ENCODE results near the gene SSBP2. TPM values are rescaled to one million over a fixed set of nuclear protein-coding genes. Genes with fewer than 3 reads are reported as not detected.

SSBP2 gene
- total RNA-seq, 1 donor from 2014 or later, result 146 TPM

- no peaks in the 10 kb centered on the region for H3K36me3 Mint-ChIP-seq (ENCODE audit: unreplicated experiment)
- H3K4me3 Mint-ChIP-seq (ENCODE audit: unreplicated experiment), result no peak overlapping the region
- H3K9me3 Mint-ChIP-seq (ENCODE audit: unreplicated experiment), result no peaks in the 10 kb centered on the region
- no peak for DNase-seq
- H3K27me3 Mint-ChIP-seq (ENCODE audit: unreplicated experiment), result no peaks in the 10 kb centered on the region
- no peak overlapping the region for H3K27ac Mint-ChIP-seq (ENCODE audit: unreplicated experiment)
- no peak for TF ChIP-seq CTCF (IDR thresholded peaks at IDR 0.05; ENCODE audit: partially characterized antibody, unreplicated experiment)
- peaks cover 11% of the 10 kb centered on the region for H3K4me1 Mint-ChIP-seq (ENCODE audit: low read depth, unreplicated experiment)
These were observed 348.5 kb downstream of the SSBP2 start for GRCh38 chr5:81402192-81402930.

GRCh38 chr5:81401266-81401665 lies 349.6 kb downstream of the SSBP2 start:
- TF ChIP-seq CTCF (IDR thresholded peaks at IDR 0.05; ENCODE audit: partially characterized antibody, unreplicated experiment), result no peak
- Mint-ChIP-seq H3K9me3 (ENCODE audit: unreplicated experiment) (no peaks in the 10 kb centered on the region), H3K36me3 (ENCODE audit: unreplicated experiment) (no peaks in the 10 kb centered on the region), H3K27me3 (ENCODE audit: unreplicated experiment) (no peaks in the 10 kb centered on the region), H3K4me1 (ENCODE audit: low read depth, unreplicated experiment) (peaks cover 7% of the 10 kb centered on the region), H3K4me3 (ENCODE audit: unreplicated experiment) (no peak overlapping the region), H3K27ac (ENCODE audit: unreplicated experiment) (no peak overlapping the region)
- DNase-seq, result no peak

GRCh38 chr5:81400375-81400774 lies 350.5 kb downstream of the SSBP2 start:
- H3K27ac Mint-ChIP-seq (ENCODE audit: unreplicated experiment), result no peak overlapping the region
- no peak for TF ChIP-seq CTCF (IDR thresholded peaks at IDR 0.05; ENCODE audit: partially characterized antibody, unreplicated experiment)
- DNase-seq, result no peak
- no peaks in the 10 kb centered on the region for H3K36me3 Mint-ChIP-seq (ENCODE audit: unreplicated experiment)
- no peak overlapping the region for H3K4me3 Mint-ChIP-seq (ENCODE audit: unreplicated experiment)
- H3K4me1 Mint-ChIP-seq (ENCODE audit: low read depth, unreplicated experiment), result peaks cover 5% of the 10 kb centered on the region
- H3K9me3 Mint-ChIP-seq (ENCODE audit: unreplicated experiment), result no peaks in the 10 kb centered on the region
- peaks cover under 1% of the 10 kb centered on the region for H3K27me3 Mint-ChIP-seq (ENCODE audit: unreplicated experiment)

- H3K4me1 Mint-ChIP-seq (ENCODE audit: low read depth, unreplicated experiment), result no peaks in the 10 kb centered on the region
- H3K27me3 Mint-ChIP-seq (ENCODE audit: unreplicated experiment), result peaks cover 1% of the 10 kb centered on the region
- no peak for TF ChIP-seq CTCF (IDR thresholded peaks at IDR 0.05; ENCODE audit: partially characterized antibody, unreplicated experiment)
- H3K4me3 Mint-ChIP-seq (ENCODE audit: unreplicated experiment), result no peak overlapping the region
- no peak overlapping the region for H3K27ac Mint-ChIP-seq (ENCODE audit: unreplicated experiment)
- H3K36me3 Mint-ChIP-seq (ENCODE audit: unreplicated experiment), result no peaks in the 10 kb centered on the region
- no peak for DNase-seq
- no peaks in the 10 kb centered on the region for H3K9me3 Mint-ChIP-seq (ENCODE audit: unreplicated experiment)
These were observed 352.2 kb downstream of the SSBP2 start for GRCh38 chr5:81398741-81399140.

- peaks cover 1% of the 10 kb centered on the region for H3K27me3 Mint-ChIP-seq (ENCODE audit: unreplicated experiment)
- H3K36me3 Mint-ChIP-seq (ENCODE audit: unreplicated experiment), result no peaks in the 10 kb centered on the region
- H3K4me1 Mint-ChIP-seq (ENCODE audit: low read depth, unreplicated experiment), result no peaks in the 10 kb centered on the region
- no peak for TF ChIP-seq CTCF (IDR thresholded peaks at IDR 0.05; ENCODE audit: partially characterized antibody, unreplicated experiment)
- no peak overlapping the region for H3K27ac Mint-ChIP-seq (ENCODE audit: unreplicated experiment)
- no peak overlapping the region for H3K4me3 Mint-ChIP-seq (ENCODE audit: unreplicated experiment)
- DNase-seq, result no peak
- no peaks in the 10 kb centered on the region for H3K9me3 Mint-ChIP-seq (ENCODE audit: unreplicated experiment)
These were observed 353.7 kb downstream of the SSBP2 start for GRCh38 chr5:81397176-81397575.
